Anterior cingulate cortex (tissue), 58 donors: Measurements from ENCODE around the gene ZNF462.

Experiments used
- DNase-seq, 58 donors: peaks; one replicate each; lab custom pipeline; 2025; lab: John Stamatoyannopoulos, UW

ZNF462 gene

GRCh38 chr9:106862110-106862820 lies 701 bp upstream of the ZNF462 start:
- peak in 13 of 58 donors; percentile 25 to 74 (median 52) for DNase-seq

GRCh38 chr9:106864373-106865143 lies 1.6 kb downstream of the ZNF462 start:
- DNase-seq, result peak in 13 of 58 donors; percentile 37 to 79 (median 59)

- DNase-seq, result no peak
Measured at GRCh38 chr9:106866243-106866642, 3.3 kb downstream of the ZNF462 start.

- no peak for DNase-seq
Measured at GRCh38 chr9:106867286-106867685, 4.3 kb downstream of the ZNF462 start.

- no peak for DNase-seq
Measured at GRCh38 chr9:106868087-106868486, 5.1 kb downstream of the ZNF462 start.

- DNase-seq, result peak in 2 of 58 donors; percentile 4 to 17
Measured at GRCh38 chr9:106868565-106868964, 5.6 kb downstream of the ZNF462 start.

- DNase-seq, result no peak
Measured at GRCh38 chr9:106869028-106869427, 6.1 kb downstream of the ZNF462 start.

GRCh38 chr9:106869458-106869857 lies 6.5 kb downstream of the ZNF462 start:
- peak in 2 of 58 donors; percentile 8 to 41 for DNase-seq

- DNase-seq, result no peak
Measured at GRCh38 chr9:106872641-106873040, 9.7 kb downstream of the ZNF462 start.

GRCh38 chr9:106874031-106874430 lies 11.1 kb downstream of the ZNF462 start:
- DNase-seq, result no peak

GRCh38 chr9:106874652-106875051 lies 11.7 kb downstream of the ZNF462 start:
- DNase-seq, result no peak

- DNase-seq, result peak in 1 of 58 donors; percentile 63
Measured at GRCh38 chr9:106875529-106875928, 12.6 kb downstream of the ZNF462 start.

GRCh38 chr9:106877345-106877744 lies 14.4 kb downstream of the ZNF462 start:
- DNase-seq, result no peak

GRCh38 chr9:106878081-106878837 lies 15.3 kb downstream of the ZNF462 start:
- DNase-seq, result no peak

- DNase-seq, result peak in 40 of 58 donors; percentile 11 to 78 (median 48)
Measured at GRCh38 chr9:106878934-106879333, 16.0 kb downstream of the ZNF462 start.

GRCh38 chr9:106879439-106879882 lies 16.5 kb downstream of the ZNF462 start:
- DNase-seq, result peak in 20 of 58 donors; percentile 17 to 78 (median 48)

GRCh38 chr9:106880081-106880480 lies 17.1 kb downstream of the ZNF462 start:
- DNase-seq, result no peak

- peak in 1 of 58 donors; percentile 38 for DNase-seq
Measured at GRCh38 chr9:106880863-106881262, 17.9 kb downstream of the ZNF462 start.

- no peak for DNase-seq
Measured at GRCh38 chr9:106883030-106883429, 20.1 kb downstream of the ZNF462 start.

GRCh38 chr9:106883626-106884190 lies 20.7 kb downstream of the ZNF462 start:
- DNase-seq, result no peak

- DNase-seq, result no peak
Measured at GRCh38 chr9:106885451-106885850, 22.5 kb downstream of the ZNF462 start.
